ENCODE measurements around the gene CRKL. TPM values are rescaled to one million over a fixed set of nuclear protein-coding genes. Genes with fewer than 3 reads are reported as not detected.
"Not testable (repeated sequence)": the region's sequence is repeated elsewhere in the genome, so short reads cannot be mapped to it uniquely, and the experiment has no call there.

CRKL gene
- total RNA-seq, 1 donor from 2014 or later, result 72.9 TPM

DNA sequence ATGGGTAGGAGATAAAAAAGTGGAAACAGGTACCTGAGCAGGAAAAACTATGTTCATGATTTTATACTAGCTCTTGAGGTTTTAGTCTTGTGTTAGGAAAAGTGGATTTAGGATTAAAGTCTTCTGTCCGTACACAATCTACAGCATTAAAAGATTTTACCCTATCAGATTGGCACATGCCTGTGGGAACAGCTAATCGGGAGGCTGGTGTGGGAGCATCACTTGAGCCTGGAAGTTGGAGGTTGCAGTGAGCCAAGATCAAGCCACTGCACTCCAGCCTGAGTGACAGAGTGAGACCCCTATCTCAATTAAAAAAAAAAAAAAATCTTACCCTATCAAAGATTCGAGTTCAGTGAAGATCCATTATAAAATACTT is 12.2 kb upstream of the CRKL start:
- no peak overlapping the region for H3K4me3 ChIP-seq (ENCODE audit: low read depth, low read length)
- H3K27me3 ChIP-seq (ENCODE audit: control insufficient read depth, insufficient read depth, low read length), result no peaks in the 10 kb centered on the region
- FAIRE-seq (no peak), DNase-seq (ENCODE audit: low read depth) (no peak)
- no peaks in the 10 kb centered on the region for H3K36me3 ChIP-seq (ENCODE audit: control insufficient read depth, insufficient read depth, low read length)
- TF ChIP-seq, protein P1, sequence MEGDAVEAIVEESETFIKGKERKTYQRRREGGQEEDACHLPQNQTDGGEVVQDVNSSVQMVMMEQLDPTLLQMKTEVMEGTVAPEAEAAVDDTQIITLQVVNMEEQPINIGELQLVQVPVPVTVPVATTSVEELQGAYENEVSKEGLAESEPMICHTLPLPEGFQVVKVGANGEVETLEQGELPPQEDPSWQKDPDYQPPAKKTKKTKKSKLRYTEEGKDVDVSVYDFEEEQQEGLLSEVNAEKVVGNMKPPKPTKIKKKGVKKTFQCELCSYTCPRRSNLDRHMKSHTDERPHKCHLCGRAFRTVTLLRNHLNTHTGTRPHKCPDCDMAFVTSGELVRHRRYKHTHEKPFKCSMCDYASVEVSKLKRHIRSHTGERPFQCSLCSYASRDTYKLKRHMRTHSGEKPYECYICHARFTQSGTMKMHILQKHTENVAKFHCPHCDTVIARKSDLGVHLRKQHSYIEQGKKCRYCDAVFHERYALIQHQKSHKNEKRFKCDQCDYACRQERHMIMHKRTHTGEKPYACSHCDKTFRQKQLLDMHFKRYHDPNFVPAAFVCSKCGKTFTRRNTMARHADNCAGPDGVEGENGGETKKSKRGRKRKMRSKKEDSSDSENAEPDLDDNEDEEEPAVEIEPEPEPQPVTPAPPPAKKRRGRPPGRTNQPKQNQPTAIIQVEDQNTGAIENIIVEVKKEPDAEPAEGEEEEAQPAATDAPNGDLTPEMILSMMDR (IDR thresholded peaks at IDR 0.05; ENCODE audit: insufficient read depth, low read length, severe bottlenecking), result no peak

- TF ChIP-seq, protein P1 (IDR thresholded peaks at IDR 0.05; ENCODE audit: insufficient read depth, low read length, severe bottlenecking), result no peak
- FAIRE-seq, result peak; percentile 93
- H3K27me3 ChIP-seq (ENCODE audit: control insufficient read depth, insufficient read depth, low read length), result no peaks in the 10 kb centered on the region
- DNase-seq (ENCODE audit: low read depth), result peak; percentile 84
- no peak overlapping the region for H3K4me3 ChIP-seq (ENCODE audit: low read depth, low read length)
- no peaks in the 10 kb centered on the region for H3K36me3 ChIP-seq (ENCODE audit: control insufficient read depth, insufficient read depth, low read length)
These were observed 11.5 kb upstream of the CRKL start for GRCh38 chr22:20905415-20906386.

DNA sequence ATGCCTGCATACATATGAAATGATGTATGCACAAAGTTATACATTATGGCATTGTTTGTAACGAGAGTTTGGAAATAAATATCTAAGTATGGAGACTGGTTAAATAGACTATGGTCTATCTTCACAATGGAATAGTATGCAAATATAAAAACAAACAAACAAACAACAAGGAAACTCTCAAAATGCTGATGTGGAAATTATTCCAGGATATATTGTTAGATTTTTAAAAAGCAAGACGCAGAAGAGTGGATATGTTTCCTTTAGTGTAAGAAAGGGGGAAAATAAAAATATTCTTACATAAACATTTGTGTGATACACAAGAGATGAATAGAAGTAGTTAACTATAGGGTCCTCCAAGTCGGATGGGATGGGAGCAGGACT is 10.8 kb upstream of the CRKL start:
- TF ChIP-seq, protein P1 (IDR thresholded peaks at IDR 0.05; ENCODE audit: insufficient read depth, low read length, severe bottlenecking), result no peak
- no peaks in the 10 kb centered on the region for H3K27me3 ChIP-seq (ENCODE audit: control insufficient read depth, insufficient read depth, low read length)
- no peak for DNase-seq (ENCODE audit: low read depth)
- H3K36me3 ChIP-seq (ENCODE audit: control insufficient read depth, insufficient read depth, low read length), result no peaks in the 10 kb centered on the region
- no peak overlapping the region for H3K4me3 ChIP-seq (ENCODE audit: low read depth, low read length)
- no peak for FAIRE-seq

- H3K36me3 ChIP-seq (ENCODE audit: control insufficient read depth, insufficient read depth, low read length); FAIRE-seq; DNase-seq (ENCODE audit: low read depth); H3K27me3 ChIP-seq (ENCODE audit: control insufficient read depth, insufficient read depth, low read length); H3K4me3 ChIP-seq (ENCODE audit: low read depth, low read length): not testable (repeated sequence)
These were observed 8.5 kb upstream of the CRKL start for GRCh38 chr22:20908717-20909116.

DNA sequence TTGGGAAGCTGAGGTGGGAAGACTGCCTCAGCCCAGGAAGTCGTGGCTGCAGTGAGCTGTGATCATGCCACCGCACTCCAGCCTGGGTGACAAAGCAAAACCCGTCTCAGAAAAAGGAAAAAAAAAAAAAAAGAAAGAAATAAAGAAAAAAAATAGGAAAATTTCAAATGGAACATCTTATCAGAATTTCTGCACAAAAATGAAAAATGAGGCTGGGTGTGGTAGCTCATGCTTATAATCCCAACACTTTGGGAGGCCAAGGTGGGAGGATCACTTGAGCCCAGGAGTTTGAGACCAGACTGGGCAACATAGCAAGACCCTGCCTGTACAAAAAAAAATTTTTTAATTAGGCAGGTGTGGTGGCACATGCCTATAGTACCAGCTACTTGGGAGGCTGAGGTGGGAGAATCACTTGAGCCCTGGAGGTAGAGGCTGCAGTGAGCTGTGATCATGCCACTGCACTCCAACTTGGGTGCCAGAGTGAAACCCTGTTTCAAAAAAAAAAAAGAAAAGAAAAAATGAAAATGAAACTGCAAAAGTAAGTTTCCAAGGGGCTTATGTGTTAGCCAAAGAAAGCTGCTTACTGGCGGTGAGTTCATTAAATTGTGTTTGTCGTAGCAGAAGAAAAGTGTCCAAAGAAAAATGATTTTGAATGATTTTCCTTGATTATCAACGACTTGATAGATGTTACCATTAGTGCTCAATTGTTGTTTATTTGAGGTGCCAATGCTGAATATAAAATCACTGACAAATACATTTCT is 7.5 kb upstream of the CRKL start:
- TF ChIP-seq, protein P1 (IDR thresholded peaks at IDR 0.05; ENCODE audit: insufficient read depth, low read length, severe bottlenecking), result no peak
- no peaks in the 10 kb centered on the region for H3K36me3 ChIP-seq (ENCODE audit: control insufficient read depth, insufficient read depth, low read length)
- FAIRE-seq (no peak), DNase-seq (ENCODE audit: low read depth) (no peak)
- H3K4me3 ChIP-seq (ENCODE audit: low read depth, low read length), result no peak overlapping the region
- no peaks in the 10 kb centered on the region for H3K27me3 ChIP-seq (ENCODE audit: control insufficient read depth, insufficient read depth, low read length)

- Histone ChIP-seq H3K4me3 (ENCODE audit: low read depth, low read length) (no peak overlapping the region), H3K27me3 (ENCODE audit: control insufficient read depth, insufficient read depth, low read length) (no peaks in the 10 kb centered on the region), H3K36me3 (ENCODE audit: control insufficient read depth, insufficient read depth, low read length) (no peaks in the 10 kb centered on the region)
- no peak for DNase-seq (ENCODE audit: low read depth)
- TF ChIP-seq, protein P1 (IDR thresholded peaks at IDR 0.05; ENCODE audit: insufficient read depth, low read length, severe bottlenecking), result no peak
- FAIRE-seq, result no peak
These were observed 4.7 kb upstream of the CRKL start for GRCh38 chr22:20912494-20912893.
